ENCODE data around the gene GRHL1. TPM values are rescaled to one million over a fixed set of nuclear protein-coding genes. Genes with fewer than 3 reads are reported as not detected.

The GRHL1 gene
- total and polyA plus RNA-seq, 9 of the 15 experiments (the other 6 are each of a cell fraction or from before 2014, with no cell fraction given) = 1.7 to 6.1 (median 4.7) TPM

- ATAC-seq (no peak), FAIRE-seq (no peak), DNase-seq (ENCODE audit: extremely low read depth in 1 of 4, low spot score in 3 of 4) (no peak)
- Histone ChIP-seq H3K27ac (ENCODE audit: extremely low read depth, low read depth, low read length) (no peak overlapping the region), H3K9me1 (ENCODE audit: control insufficient read depth, insufficient read depth, low read length) (no peaks in the 10 kb centered on the region), H3K27me3 (ENCODE audit: control insufficient read depth in 2 of 2, insufficient read depth in 2 of 2, low read length in 2 of 2) (no peaks in the 10 kb centered on the region), H3K4me2 (ENCODE audit: insufficient read depth, low read length) (no peak overlapping the region), H2AFZ (ENCODE audit: low read depth, low read length) (no peak overlapping the region), H3K4me1 (replicated peaks in 1 of 2; ENCODE audit: control insufficient read depth in 2 of 2, insufficient read depth in 2 of 2, low read length in 2 of 2) (peaks cover 5 to 16% of the 10 kb centered on the region in 2 experiments), H3K9ac (ENCODE audit: insufficient read depth in 1 of 2, low read depth in 2 of 2, low read length in 2 of 2) (no peak overlapping the region), H3K36me3 (ENCODE audit: control insufficient read depth, insufficient read depth, low read length) (no peaks in the 10 kb centered on the region), H3K79me2 (ENCODE audit: control insufficient read depth, insufficient read depth, low read length) (no peaks in the 10 kb centered on the region), H3K4me3 (no peak overlapping the region), H3K9me3 (replicated peaks; ENCODE audit: control insufficient read depth, insufficient read depth, low read depth, low read length) (no peaks in the 10 kb centered on the region), H4K20me1 (replicated peaks; ENCODE audit: control insufficient read depth, insufficient read depth, low read length) (no peaks in the 10 kb centered on the region)
- BruUV-seq (replicated peaks) = no TSS peak
- in situ Hi-C loops (cut with MboI) (no loop called here), intact Hi-C loops (cut with micrococcal nuclease) (no loop called here)
- TF ChIP-seq ASH1L (IDR thresholded peaks at IDR 0.05; ENCODE audit: borderline replicate concordance, low read depth, partially characterized antibody) = no peak
- no peak for TF ChIP-seq PTRF (tag; IDR thresholded peaks at IDR 0.05)
- no peak for TF ChIP-seq CSDE1 (IDR thresholded peaks at IDR 0.05)
- no peak for TF ChIP-seq SNAPC5 (CRISPR knock-in tag; IDR thresholded peaks at IDR 0.05)
- TF ChIP-seq ELF2 (CRISPR knock-in tag; IDR thresholded peaks at IDR 0.05) = no peak
- TF ChIP-seq CREB5 (CRISPR knock-in tag; IDR thresholded peaks at IDR 0.05) = no peak
- TF ChIP-seq ZNF311 (CRISPR knock-in tag; IDR thresholded peaks at IDR 0.05) = no peak
- TF ChIP-seq SRSF1 (IDR thresholded peaks at IDR 0.05; ENCODE audit: low read depth, low read length) = no peak
- 61% methylated on average over 20 of the region's 20 CpGs for WGBS (ENCODE audit: insufficient coverage, low coverage, missing lambda C conversion rate)
- ChIA-PET POLR2A (no interaction called here), CTCF (ENCODE audit: low intra/inter-chr PET ratio) (no interaction called here)
Observed at GRCh38 chr2:10003206-10004125, 52.0 kb downstream of the GRHL1 start.

Measured in K562 (cell line).